ENCODE data around the gene SFSWAP.
"Not testable (repeated sequence)": the region's sequence is repeated elsewhere in the genome, so short reads cannot be mapped to it uniquely, and the experiment has no call there.

SFSWAP gene

DNA sequence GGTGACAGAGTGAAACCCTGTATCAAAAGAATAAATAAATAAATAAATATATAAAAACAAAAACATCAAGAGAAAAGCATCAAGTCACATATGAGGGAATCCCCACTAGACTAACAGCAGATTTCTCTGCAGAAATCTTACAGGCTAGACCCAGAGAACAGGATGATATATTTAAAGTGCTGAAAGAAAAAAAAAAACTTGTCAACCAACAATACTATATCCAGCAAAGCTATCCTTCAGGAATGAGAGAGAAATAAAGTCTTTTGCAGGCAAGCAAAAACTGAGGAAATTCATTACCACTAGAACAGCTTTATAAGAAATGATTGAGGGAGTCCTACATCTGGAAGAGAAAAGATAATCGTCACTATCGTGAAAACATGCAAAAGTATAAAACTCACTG lies 6.4 kb upstream of the SFSWAP start:
- no peak for DNase-seq

DNA sequence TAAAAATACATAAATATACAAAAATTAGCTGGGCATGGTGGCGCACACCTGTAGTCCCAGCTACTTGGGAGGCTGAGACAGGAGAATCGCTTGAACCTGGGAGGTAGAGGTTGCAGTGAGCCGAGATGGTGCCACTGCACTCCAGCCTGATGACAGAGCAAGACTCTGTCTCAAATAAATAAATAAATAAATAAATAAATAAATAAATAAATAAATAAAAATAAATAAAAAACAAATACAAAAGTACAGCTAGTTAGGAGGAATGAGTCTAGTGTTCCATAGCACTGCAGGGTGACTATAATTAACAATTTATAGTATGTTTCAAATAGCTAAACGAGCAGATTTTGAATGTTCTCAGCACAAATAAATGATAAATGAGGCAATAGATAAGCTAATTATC lies 4.2 kb upstream of the SFSWAP start:
- not testable (repeated sequence) for DNase-seq

DNA sequence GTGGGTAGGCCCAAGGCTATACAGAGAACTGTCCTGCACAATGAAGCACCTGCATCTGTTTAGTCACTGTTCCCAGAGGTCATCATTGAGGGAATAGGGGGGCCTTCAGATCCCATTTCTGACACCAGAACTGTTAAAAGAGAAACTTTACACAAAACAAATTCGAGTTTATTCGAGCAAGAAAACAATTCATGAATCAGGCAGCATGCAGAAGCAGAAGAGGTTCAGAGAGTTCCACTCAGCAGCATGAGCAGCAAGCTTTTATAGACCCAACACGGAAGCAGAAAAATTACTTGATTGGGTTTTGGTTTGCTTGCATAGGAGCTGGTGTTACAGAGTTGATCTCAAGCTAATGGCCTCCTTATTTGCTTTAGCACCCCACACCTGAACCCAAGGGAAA lies 1.7 kb upstream of the SFSWAP start:
- no peak for DNase-seq

DNA sequence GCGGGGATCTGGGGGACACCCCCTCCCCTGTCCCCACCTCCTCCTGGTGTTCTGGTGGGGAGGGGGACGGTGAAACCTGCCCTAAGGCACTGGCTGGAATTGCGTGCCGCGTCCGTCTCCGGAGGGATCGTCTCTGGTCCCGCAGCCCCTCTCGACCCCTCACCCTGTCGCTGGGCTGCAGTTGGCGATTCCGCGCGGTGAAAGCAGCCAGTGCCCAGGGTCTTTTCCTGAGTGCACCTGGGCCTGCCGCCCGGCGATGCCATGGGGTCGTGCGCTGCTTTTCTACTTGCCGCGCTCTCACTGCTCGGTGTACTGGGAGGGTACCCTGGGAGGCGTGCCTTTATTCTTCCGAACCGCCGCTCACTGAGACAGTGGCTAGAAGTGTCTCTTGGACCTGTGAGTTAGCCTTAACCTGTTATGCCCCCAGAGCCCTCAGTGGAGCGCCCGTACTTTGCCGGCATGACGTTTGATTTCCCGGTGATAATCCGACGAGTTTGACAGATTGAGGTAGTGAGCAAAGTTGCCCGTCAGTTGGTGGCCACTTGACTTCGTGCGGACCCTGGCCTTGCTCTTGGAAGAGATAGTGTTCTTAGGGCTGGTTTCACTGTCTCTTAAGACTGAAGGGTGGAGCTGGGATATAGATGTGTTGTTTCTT lies 788 bp downstream of the SFSWAP start:
- DNase-seq: no peak

DNA sequence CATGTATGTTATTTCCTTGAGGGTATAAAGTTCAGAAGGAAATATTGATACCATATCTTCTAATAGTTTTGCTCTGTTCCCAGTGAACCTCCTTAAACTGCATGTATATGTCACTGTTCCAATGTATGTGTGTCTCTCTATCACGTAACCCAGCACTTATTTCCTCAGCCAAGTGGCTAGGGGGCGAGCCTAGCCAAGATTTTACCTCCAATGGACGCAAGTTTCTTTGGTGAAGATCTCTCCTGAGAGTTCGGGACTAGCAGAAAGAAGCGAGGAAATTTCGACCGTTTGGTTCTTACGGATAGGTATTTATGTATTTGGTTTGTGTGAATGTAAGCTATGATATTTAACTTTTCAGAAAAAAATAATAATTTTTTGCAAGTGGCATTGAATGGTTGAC lies 2.5 kb downstream of the SFSWAP start:
- no peak for DNase-seq

DNA sequence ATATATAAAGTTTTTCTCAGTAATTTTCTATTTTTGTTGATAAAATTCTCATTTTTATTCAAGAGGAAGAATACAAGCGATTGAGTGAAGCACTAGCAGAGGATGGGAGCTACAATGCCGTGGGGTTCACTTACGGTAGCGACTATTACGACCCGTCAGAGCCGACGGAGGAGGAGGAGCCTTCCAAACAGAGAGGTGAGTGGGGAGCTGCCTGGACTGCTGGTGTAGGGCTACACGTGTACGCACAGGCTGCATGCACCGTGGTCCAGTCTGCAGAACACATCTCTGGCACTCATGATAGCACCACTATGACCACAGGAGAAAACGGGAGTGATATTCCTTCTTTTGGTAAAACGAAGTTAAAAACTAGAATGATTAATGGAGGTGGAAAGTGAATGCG lies 3.9 kb downstream of the SFSWAP start:
- DNase-seq: no peak

DNA sequence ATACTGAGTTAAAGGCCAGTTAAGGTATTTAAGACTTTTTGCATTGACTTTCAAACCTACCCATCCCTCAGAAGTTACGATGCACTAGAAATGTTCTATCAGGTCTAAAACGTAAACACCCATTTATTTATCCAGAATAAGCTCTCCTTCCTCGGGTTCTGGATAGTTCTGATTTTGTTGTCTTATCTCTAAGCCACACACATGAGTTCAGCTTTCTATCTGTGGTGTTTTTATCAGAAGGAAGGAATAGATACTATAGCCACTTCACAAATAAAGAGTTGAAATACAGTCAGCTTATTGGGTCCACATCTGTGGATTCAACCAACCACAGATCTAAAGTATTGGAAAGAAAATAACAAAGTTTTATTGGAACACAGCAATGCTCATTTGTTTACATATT lies 5.4 kb downstream of the SFSWAP start:
- DNase-seq: no peak

DNA sequence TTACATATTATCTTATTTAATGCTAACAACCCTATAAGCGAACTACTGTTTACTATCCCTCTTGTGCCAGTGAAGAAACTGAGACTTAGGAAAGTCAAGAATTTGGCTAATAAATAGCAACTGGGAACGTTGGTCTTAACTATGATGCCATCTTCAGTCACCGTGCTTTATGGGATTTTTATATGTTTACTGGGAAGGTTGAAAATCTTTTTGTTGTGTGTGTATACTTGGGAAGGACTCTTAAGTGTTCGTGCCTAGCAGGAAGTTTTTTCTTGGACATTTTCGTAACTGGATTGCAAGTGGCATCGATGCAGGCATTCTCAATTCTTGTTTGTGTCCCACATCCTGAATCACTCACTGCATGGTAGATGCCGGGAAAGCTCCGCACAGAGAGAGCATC lies 9.4 kb downstream of the SFSWAP start:
- no peak for DNase-seq

DNA sequence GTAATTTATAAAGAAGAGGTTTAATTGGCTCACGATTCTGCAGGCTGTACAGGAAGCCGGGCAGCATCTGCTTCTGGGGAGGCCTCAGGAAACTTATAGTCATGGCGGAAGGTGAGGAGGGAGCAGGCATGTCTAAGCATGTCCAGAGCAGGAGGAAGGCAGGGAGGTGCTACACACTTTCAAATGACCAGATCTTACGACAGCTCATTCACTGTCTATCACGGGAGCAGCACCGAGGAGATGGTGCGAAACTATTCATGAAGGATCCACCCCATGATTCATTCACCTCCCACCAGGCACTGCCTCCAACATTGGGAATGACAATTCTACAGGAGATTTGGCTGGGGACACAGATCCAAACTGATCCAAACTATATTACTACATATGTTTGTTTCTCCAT lies 10.0 kb downstream of the SFSWAP start:
- DNase-seq: no peak

DNA sequence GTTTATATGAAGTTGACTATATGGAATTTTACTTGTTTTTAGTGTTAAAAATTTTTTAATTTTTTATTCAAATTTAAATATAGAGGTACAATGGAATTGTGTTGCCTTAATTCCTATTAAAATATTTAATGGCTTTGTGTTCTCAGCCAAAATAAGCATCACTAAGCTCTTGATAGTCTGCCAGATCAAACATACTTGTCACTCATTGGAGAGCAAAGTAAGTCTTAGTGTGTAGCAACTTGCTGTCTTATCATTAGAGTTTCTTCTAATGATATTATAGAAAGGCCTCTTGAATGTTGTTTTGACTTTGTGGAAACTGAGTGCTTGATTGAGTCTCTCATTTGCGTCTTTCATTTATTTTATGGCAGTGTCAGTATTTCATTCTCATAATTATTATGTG lies 10.7 kb downstream of the SFSWAP start:
- DNase-seq: no peak

DNA sequence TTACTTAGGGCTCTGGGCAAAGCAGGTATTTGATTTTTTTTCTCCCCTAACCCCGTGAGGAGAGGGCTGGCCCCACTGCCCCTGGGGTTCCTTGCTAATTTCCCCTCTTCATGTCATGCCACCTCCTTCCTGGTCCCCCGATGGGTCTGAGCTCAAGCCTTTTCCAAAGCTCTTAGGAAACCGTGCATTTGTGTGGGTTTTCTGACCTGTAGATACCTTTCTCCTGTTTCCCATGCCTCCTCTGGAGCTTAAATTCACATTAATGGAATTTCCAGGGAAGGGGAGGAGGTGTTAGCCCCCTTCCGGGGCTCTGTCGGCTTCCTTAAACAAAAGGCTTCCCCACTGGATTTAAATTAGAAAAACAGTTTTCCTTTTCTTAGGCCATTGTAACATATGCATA lies 12.6 kb downstream of the SFSWAP start:
- no peak for DNase-seq

DNA sequence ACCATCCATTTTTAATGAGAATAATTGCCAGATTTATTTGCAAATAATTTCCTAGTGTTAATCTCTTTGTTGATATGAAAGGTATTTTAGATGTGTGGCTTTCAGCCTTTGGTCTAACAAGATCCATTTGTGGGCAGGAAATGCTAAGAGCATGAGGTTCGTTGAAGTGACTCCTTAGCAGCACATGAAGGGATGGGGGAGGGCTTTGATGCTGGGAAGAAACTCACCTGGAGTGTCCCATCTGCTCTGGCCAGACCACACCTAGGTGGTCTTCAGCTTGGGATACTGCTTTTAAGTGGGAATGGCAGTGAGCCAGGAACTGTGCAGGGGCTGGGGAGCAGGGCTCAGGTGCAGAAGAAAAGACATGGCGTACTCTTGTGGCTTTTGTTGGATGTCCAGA lies 13.6 kb downstream of the SFSWAP start:
- no peak for DNase-seq

DNA sequence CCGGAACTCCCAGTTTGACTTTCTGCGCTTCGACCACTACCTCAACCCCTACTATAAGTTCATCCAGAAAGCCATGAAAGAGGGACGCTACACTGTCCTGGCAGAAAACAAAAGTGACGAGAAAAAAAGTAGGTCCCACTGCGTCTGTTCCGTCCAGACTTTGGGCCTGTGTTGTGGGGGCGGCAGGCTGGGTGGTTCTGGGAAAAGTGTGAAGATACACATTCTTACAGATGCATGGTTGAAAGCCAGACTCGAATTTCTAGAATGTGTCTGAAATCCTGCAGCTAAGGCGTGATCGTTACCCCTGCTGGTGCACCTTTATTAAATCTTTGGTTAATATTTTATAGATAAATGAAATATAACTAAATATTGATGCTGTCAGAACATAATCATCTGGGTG lies 14.6 kb downstream of the SFSWAP start:
- DNase-seq: no peak

DNA sequence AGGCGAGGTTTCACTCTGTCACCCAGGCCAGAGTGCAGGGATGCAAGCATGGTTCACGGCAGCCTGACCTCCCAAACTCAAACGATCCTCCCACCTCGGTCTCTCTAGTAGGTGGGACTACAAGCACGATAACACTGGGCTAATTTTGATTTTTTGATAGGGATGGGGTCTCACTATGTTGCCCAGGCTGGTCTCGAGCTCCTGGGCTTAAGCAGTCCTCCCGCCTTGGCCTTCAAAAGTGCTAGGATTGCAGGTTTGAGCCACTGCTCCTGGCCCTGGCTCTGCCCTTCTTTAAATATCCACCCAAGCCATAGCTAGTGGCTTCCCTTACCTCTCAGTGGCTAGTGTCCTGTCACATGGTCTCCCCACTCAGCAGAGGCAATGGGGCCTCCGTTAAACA lies 17.8 kb downstream of the SFSWAP start:
- no peak for DNase-seq

DNA sequence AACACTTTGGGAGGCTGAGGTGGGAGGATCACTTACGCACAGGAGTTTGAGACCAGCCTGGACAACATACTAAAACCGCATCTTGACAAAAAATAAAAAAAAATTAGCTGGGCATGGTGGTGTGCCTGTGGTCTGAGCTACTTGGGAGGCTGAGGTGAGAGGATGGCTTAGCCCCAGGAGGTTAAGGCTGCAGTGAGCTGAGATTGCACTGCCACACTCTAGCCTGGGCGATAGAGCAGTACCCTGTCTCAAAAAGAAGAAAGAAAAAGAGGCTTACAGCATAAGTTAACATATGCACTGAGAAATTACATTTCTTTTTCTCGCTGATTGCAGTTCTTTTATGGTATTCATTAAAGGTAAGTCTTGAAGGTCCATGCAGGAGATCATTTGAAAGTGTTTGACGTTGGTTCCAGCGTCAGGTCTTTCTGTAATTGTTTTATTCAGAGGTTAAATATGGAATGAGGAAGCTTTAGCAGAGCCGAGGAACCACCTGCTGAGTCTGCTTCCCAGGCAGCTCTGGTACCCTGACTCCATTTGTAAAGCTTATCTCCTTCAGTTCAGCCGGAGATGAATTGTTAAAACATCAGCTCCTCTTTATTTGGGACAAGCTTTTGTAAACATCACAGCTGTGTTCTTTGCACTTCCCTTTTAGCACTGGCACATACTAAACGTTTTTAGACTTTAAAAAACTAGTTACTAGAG lies 18.5 kb downstream of the SFSWAP start:
- no peak for DNase-seq

DNA sequence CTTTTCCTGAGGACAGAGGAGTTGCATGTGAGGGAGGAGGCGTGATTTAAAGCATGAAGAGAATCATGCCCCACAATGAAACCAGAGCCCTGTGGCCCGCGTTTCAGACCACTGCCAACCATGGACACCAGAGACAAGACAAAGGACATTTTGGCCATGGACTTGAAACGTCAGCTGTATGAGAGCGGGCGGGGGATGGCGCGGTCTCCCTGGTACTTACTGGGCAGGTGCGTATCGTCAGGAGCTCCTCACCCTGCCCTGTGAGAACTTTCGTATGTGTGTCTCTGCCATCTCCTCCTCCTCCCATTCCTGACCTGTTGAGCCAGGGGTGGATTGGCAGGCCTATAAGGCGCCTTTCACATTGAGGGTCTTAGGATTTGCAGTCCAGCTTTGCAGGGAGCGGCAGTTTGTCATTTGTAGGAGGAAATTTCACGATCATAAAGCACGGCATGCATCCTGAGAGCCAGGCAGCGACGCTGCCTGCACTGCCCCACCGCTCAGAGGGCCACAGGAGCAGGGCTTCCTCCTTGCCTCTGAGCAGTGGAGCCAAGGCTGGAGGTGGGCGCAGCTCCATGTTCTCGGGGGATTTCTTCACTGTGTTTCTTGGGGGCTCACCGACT lies 22.2 kb downstream of the SFSWAP start:
- no peak for DNase-seq

DNA sequence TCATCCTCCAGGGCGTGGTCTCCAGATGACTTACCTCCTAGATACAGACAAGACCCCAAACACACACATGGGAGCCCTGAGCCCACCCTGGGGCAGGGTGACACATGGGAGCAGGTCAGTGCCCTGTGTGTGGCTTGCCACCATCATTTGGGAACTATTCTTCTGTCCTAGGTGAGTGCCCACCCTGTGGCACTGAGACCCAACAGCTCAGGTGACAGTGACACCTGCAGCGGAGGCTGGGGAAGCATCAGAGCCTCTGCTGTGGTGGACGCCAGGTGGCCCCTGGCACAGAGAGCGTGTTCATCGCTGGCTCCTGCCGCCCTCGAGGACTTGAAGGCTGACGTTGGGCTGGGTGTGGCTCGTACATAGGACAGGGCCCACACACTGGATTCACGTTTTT lies 23.0 kb downstream of the SFSWAP start:
- no peak for DNase-seq

DNA sequence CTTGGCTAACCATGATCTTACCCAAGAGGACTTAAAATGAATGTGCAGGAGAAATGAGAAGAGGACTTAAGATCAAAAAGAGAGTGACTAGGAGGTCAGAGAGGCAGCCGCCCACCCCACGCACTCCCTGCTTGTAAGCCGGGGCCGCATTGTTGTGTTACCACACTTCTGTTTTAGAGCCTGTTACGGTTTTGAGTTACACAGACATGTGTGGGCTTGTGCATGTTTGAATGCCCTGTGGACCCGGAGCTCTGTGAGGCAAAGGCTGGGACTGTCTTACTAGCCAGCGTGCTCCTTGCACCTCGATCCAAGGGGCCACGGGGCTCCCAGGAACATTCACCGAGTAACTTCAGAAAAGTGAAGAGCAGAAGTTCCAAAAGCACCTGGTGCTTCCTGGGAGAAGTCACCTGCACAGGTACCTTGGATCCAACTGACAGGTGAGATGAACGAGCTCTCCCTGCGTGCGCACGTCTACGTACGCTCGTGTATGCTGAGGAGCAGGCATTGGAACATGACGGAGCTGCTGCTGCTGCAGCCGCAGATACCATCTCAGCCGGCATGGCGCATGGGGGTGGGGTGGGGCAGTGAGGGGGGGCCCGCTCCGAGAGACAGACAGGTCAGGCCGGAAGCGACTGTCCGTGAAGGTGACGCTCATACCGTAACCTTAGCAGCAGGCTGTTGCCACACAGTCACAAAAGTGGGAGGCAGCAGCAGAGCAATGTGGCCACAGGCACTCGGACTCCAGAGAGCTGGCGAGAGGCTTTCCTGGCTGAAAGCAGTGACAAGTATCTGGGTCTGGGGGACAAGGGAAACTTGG lies 23.7 kb downstream of the SFSWAP start:
- no peak for DNase-seq

DNA sequence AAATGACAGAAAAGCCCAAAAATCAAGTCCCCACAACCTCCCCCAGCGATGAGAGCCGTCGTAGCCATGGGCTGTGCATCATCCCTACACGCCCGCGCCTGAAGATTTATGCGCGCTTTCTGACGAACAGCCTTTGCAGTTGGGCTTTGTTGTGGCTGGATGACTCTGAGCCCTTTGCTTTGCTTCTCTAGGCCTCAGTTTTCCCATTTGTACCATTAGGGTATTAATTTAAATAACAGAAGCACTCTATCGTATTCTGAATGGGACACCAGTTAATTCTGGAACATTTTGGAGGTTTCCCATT lies 24.2 kb downstream of the SFSWAP start:
- DNase-seq: no peak

DNA sequence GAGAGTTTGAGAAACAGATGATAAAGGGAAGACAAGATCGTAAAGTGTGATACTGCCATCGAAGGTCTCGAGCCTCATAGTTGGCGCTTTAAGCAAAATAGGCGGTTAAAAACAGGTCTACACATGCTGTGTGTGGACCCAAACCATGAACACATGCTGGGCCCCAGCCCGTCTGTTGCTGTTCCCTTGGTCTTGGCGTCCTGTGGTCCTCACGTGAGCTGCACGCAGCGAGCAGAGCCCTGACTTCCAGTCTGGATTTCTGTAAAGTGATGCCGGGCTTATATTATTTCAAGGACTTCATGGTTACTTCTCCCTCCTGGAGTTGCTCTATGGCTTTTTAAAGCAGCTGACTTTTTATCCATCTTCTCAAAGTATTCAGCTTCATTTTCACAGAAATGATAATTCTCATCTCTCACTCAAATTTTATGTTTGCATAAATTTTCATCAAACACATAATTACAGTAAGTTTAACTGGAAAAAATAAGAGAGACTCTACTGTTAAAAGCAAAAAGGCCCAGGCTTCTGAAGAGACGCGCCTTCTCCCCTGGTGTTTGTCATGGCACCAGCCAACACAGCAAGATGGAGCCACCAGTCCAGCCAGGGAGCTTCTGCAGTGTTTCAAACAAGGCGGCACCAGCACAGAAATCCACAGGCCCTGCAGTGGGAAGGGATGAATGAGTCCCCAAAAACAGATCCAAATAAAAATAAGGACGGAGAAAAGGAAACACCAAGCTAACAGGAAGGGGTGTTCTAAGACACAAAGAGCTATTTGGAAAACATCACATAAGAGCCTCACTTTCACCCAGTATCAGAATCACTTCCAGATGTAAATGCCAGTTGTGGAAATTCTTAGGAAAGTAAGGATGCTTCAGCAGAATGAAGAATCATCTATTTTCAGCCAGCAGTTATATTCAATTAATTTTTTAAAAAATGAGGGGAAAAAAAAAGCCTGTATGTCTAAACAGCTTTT lies 24.9 kb downstream of the SFSWAP start:
- DNase-seq: no peak

DNA sequence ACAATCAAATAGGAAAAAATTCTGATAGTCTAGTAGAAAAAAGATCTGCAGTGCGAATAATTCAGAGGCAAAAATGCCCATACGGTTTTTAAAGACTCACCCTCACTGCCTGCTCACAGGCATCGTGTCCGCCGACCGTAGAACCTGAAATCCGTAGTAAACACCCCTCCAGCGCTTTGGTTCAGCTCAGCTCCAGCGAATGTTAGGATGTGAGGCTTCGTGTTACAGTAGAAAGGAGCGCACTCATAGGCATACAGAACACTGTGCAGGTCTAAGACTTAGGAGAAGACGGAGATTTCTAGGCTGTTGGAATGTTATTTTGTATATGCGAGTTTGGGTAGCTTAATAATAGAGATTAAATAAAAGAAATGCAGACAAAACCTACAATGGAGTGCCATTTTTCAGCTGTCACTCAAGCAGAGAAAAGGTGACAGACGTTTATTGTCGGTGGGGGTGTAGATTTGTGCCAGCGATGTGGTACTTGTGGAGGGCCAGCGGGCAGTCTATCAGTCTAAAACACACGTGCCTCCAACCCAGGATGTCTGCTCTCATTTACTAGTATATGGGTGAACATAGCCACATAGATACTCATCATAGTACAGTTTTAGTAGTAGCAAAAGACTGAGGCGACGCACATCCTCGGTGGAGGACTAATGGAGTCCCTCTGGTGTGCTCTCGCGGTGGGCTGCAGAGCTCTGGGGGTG lies 25.7 kb downstream of the SFSWAP start:
- no peak for DNase-seq
